Osteocyte (in vitro differentiated cells): ENCODE measurements around the gene LETM1. TPM values are rescaled to one million over a fixed set of nuclear protein-coding genes. Genes with fewer than 3 reads are reported as not detected.

ENCODE experiments used
- DNase-seq: peaks from one replicate; pipeline ENCODE4 v3.0.0; 2021; ENCODE audit warnings: mixed read lengths; ENCODE audit not compliant: unreplicated experiment; ENCODE audit errors: extremely low spot score
- H3K27ac Mint-ChIP-seq: one replicate; pipeline ENCODE4 v1.8.0; 2021; ENCODE audit warnings: mild to moderate bottlenecking, mixed read lengths; ENCODE audit not compliant: unreplicated experiment
- H3K27me3 Mint-ChIP-seq: one replicate; pipeline ENCODE4 v1.8.0; 2021; ENCODE audit warnings: mixed read lengths; ENCODE audit not compliant: unreplicated experiment
- H3K36me3 Mint-ChIP-seq: one replicate; pipeline ENCODE4 v1.8.0; 2021; ENCODE audit warnings: mixed read lengths; ENCODE audit not compliant: unreplicated experiment
- H3K4me1 Mint-ChIP-seq: one replicate; pipeline ENCODE4 v1.8.0; 2021; ENCODE audit warnings: mixed read lengths; ENCODE audit not compliant: unreplicated experiment
- H3K4me3 Mint-ChIP-seq: one replicate; pipeline ENCODE4 v1.8.0; 2021; ENCODE audit warnings: mild to moderate bottlenecking, moderate library complexity, mixed read lengths; ENCODE audit not compliant: unreplicated experiment
- H3K9me3 Mint-ChIP-seq: one replicate; pipeline ENCODE4 v1.8.0; 2021; ENCODE audit warnings: mixed read lengths; ENCODE audit not compliant: unreplicated experiment
- CTCF ChIP-seq: fragments of 200-600 bp; sonication (generic); IDR thresholded peaks from 2 replicates; pipeline ENCODE4 v1.5.0; 2021; ENCODE audit warnings: antibody characterized with exemption, mild to moderate bottlenecking, moderate library complexity
- total RNA-seq: library from RNA; stranded (reverse); gene quantifications from 2 replicates; pipeline ENCODE4 v1.2.1, GENCODE V29; 2021

Gene LETM1
- total RNA-seq, 1 donor from 2014 or later = 48.2 TPM

- peak; percentile 98 for DNase-seq
- H3K9me3 Mint-ChIP-seq = no peaks in the 10 kb centered on the region
- H3K27ac Mint-ChIP-seq = peak within 1 kb of the TSS; percentile 92
- TF ChIP-seq CTCF = no peak
- H3K4me3 Mint-ChIP-seq = peak within 1 kb of the TSS; percentile 77
- H3K4me1 Mint-ChIP-seq = peaks cover 30% of the 10 kb centered on the region
- no peaks in the 10 kb centered on the region for H3K27me3 Mint-ChIP-seq
- H3K36me3 Mint-ChIP-seq = no peaks in the 10 kb centered on the region
Measured at GRCh38 chr4:1870578-1871443, 14.9 kb upstream of the LETM1 start, which contains the start of gene NSD2. TSS of gene NSD2 (plus strand) at chr4:1871393. CDS start at chr4:1900655, 29,262 bp downstream.

GRCh38 chr4:1870328-1870577 is 14.3 kb upstream of the LETM1 start:
- no peaks in the 10 kb centered on the region for H3K9me3 Mint-ChIP-seq
- peaks cover 30% of the 10 kb centered on the region for H3K4me1 Mint-ChIP-seq
- H3K27ac Mint-ChIP-seq = peak overlapping the region; percentile 92
- H3K4me3 Mint-ChIP-seq = peak overlapping the region; percentile 77
- no peak for TF ChIP-seq CTCF
- peak; percentile 93 for DNase-seq
- H3K36me3 Mint-ChIP-seq = no peaks in the 10 kb centered on the region
- H3K27me3 Mint-ChIP-seq = no peaks in the 10 kb centered on the region

- TF ChIP-seq CTCF = no peak
- no peaks in the 10 kb centered on the region for H3K27me3 Mint-ChIP-seq
- H3K36me3 Mint-ChIP-seq = no peaks in the 10 kb centered on the region
- H3K9me3 Mint-ChIP-seq = no peaks in the 10 kb centered on the region
- H3K4me3 Mint-ChIP-seq = peak overlapping the region; percentile 77
- H3K4me1 Mint-ChIP-seq = peaks cover 30% of the 10 kb centered on the region
- DNase-seq = no peak
- H3K27ac Mint-ChIP-seq = peak overlapping the region; percentile 92
Measured at GRCh38 chr4:1869530-1870327, 13.8 kb upstream of the LETM1 start.

DNA sequence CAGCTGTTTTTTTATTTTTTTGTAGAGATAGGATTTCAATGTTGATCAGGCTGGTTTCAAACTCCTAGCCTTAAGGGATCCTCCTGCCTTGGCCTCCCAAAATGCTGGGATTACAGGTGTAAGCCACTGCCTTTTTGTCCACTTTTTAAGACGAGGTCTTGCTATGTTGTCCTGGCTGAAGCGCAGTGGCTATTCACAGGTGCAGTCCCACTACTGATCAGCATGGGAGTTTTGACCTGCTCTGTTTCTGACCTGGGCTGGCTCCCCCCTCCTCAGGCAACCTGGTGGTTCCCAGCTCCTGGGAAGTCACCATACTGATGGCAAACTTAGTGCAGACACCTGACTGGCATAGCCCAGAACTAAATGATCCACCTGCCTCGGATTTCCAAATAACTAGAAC is 13.0 kb upstream of the LETM1 start:
- Mint-ChIP-seq H3K4me3 (no peak overlapping the region), H3K36me3 (no peaks in the 10 kb centered on the region), H3K27me3 (no peaks in the 10 kb centered on the region), H3K27ac (peak overlapping the region; percentile 27), H3K4me1 (peaks cover 22% of the 10 kb centered on the region), H3K9me3 (no peaks in the 10 kb centered on the region)
- no peak for DNase-seq
- TF ChIP-seq CTCF = no peak

DNA sequence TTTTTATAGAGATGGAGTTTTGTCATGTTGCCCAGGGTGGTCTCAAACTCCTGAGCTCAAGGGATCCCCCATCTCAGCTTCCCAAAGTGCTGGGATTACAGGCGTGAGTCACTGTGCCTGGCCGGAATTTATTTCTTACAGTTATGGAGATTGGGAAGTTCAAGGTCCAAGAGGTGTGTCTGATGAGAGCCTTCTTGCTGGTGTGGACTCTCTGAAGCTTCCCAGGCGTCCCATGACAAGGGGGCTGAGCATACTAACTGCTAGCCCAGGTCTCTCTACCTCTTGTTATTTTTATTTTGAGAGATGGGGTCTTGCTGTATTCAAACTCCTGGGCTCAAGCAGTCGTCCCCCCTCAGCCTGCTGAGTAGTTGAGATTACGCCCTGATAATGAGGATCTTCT is 12.3 kb upstream of the LETM1 start:
- Mint-ChIP-seq H3K9me3 (no peaks in the 10 kb centered on the region), H3K4me3 (no peak overlapping the region), H3K36me3 (no peaks in the 10 kb centered on the region), H3K4me1 (peaks cover 18% of the 10 kb centered on the region), H3K27ac (peak overlapping the region; percentile 27), H3K27me3 (no peaks in the 10 kb centered on the region)
- no peak for TF ChIP-seq CTCF
- no peak for DNase-seq
